ENCODE measurements around the gene TCP10L.
"Not testable (repeated sequence)": the region's sequence is repeated elsewhere in the genome, so short reads cannot be mapped to it uniquely, and the experiment has no call there.

Gene TCP10L

GRCh38 chr21:32612999-32613337 lies 27.6 kb upstream of the TCP10L start:
- 12% methylated on average over 13 of the region's 15 CpGs for WGBS
- H3K4me2 ChIP-seq (ENCODE audit: low read length, poor library complexity, severe bottlenecking) = peak overlapping the region; percentile 83
- peak overlapping the region; percentile 60 for H2BK15ac ChIP-seq (ENCODE audit: low read depth, poor library complexity, severe bottlenecking)
- peak overlapping the region; percentile 91 for H2BK5ac ChIP-seq (ENCODE audit: low read depth, low read length, poor library complexity, severe bottlenecking)
- peaks cover 9% of the 10 kb centered on the region for H3K4me1 ChIP-seq (ENCODE audit: control insufficient read depth, insufficient read depth, low read depth, low read length)
- peak overlapping the region in 1 of 2 experiments; percentile 82 for H3K4ac ChIP-seq (ENCODE audit: low read depth in 1 of 2, low read length in 2 of 2)
- H3K9ac ChIP-seq (ENCODE audit: low read length) = peak overlapping the region; percentile 99
- H3K18ac ChIP-seq (ENCODE audit: low read depth in 1 of 2, low read length in 2 of 2) = peak overlapping the region; percentile 85 to 98
- peaks cover 5 to 18% of the 10 kb centered on the region in 2 experiments for H3K36me3 ChIP-seq (ENCODE audit: control insufficient read depth in 1 of 2, insufficient read depth in 2 of 2, low read depth in 1 of 2, low read length in 2 of 2)
- peak overlapping the region; percentile 19 for H2BK120ac ChIP-seq (ENCODE audit: low read depth, low read length)
- H2AFZ ChIP-seq (ENCODE audit: low read depth, low read length) = peak overlapping the region; percentile 100
- no peaks in the 10 kb centered on the region for H3K27me3 ChIP-seq (ENCODE audit: control insufficient read depth in 1 of 2, insufficient read depth in 1 of 2, low read length in 2 of 2)
- peak overlapping the region in 1 of 2 experiments; percentile 60 for H3K14ac ChIP-seq (ENCODE audit: low read length in 2 of 2)
- H2AK5ac ChIP-seq (ENCODE audit: low read length, severe bottlenecking) = no peak overlapping the region
- peak overlapping the region; percentile 9 for H4K91ac ChIP-seq (ENCODE audit: low read length)
- H4K8ac ChIP-seq (ENCODE audit: low read length) = peak overlapping the region; percentile 79
- peak overlapping the region; percentile 98 for H3K27ac ChIP-seq (ENCODE audit: low read length, poor library complexity, severe bottlenecking)
- peak overlapping the region; percentile 94 to 95 for H3K4me3 ChIP-seq (ENCODE audit: insufficient read depth in 1 of 2, low read depth in 1 of 2, low read length in 2 of 2)
- peak overlapping the region in 1 of 2 experiments; percentile 37 for H2BK12ac ChIP-seq (ENCODE audit: low read length in 2 of 2)
- peaks cover 5% of the 10 kb centered on the region for H3K79me1 ChIP-seq (replicated peaks; ENCODE audit: low read length, poor library complexity, severe bottlenecking)
- no peaks in the 10 kb centered on the region for H3K9me3 ChIP-seq (ENCODE audit: control insufficient read depth, low read length)
- no peak for DNase-seq
- H3K23ac ChIP-seq (ENCODE audit: low read length in 2 of 2) = no peak overlapping the region

DNA sequence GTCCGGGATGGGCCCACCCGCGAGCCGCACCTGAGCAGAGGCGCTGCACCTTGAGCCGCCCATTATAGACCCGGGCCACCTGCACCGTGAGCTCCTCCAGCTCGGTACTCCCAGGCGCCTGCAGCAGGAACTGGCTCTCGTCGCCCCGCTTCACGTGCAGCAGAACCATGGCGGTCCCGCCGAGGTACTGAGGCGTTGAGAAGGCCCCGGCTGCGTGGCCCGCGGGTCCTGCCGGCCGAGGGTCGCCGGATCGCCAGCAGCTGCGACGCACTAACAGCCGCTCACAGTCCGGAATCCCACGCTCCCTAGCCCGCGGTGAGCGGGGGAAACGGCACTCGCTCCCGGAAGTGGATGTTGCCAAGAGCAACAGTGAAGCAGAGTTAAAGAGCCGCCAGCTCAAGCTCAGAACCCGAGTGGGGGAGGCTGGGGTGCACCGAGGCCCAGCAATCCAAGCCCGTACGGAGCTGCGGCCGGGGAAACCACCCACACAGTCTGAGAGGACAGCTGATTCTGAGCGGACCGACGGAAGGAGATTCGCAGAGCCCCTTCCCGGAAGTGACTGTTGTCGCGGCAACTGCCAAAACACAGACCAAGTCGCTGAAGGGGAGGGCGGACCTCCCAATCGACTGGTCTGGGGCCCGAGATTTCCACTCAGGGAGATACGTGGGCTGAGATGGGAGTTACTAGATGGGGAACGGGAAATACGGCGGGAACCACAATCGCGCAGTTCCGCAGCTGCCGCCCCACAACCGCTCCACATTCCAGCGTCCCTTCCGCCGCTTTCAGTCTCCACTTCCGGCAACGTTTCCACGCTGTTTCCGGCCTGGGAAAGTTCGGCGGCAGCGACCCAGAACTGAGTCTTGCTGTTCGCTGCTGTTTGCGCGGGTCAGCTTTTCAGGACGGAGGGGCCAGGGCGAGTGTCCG lies 27.0 kb upstream of the TCP10L start, which contains the start of gene CFAP298:
CFAP298 (minus strand) TSS at position 303 of the 924 bp plus-strand sequence; CDS start at position 169, 134 bp downstream.
- Histone ChIP-seq H2AFZ (ENCODE audit: low read depth, low read length) (peak within 1 kb of the TSS; percentile 100), H3K9me3 (ENCODE audit: control insufficient read depth, low read length) (no peaks in the 10 kb centered on the region), H3K14ac (ENCODE audit: low read length in 2 of 2) (peak within 1 kb of the TSS in 1 of 2 experiments; percentile 60), H3K4me2 (ENCODE audit: low read length, poor library complexity, severe bottlenecking) (peak within 1 kb of the TSS; percentile 83), H2BK5ac (ENCODE audit: low read depth, low read length, poor library complexity, severe bottlenecking) (peak within 1 kb of the TSS; percentile 91), H4K91ac (ENCODE audit: low read length) (peak within 1 kb of the TSS; percentile 9), H2BK12ac (ENCODE audit: low read length in 2 of 2) (peak within 1 kb of the TSS in 1 of 2 experiments; percentile 37), H2BK15ac (ENCODE audit: low read depth, poor library complexity, severe bottlenecking) (peak within 1 kb of the TSS; percentile 60), H2AK5ac (ENCODE audit: low read length, severe bottlenecking) (no peak within 1 kb of the TSS), H3K36me3 (ENCODE audit: control insufficient read depth in 1 of 2, insufficient read depth in 2 of 2, low read depth in 1 of 2, low read length in 2 of 2) (peaks cover 9 to 23% of the 10 kb centered on the region in 2 experiments), H3K79me1 (replicated peaks; ENCODE audit: low read length, poor library complexity, severe bottlenecking) (peaks cover 9% of the 10 kb centered on the region), H4K8ac (ENCODE audit: low read length) (peak within 1 kb of the TSS; percentile 79), H3K9ac (ENCODE audit: low read length) (peak within 1 kb of the TSS; percentile 99), H2BK120ac (ENCODE audit: low read depth, low read length) (peak within 1 kb of the TSS; percentile 71), H3K27me3 (ENCODE audit: control insufficient read depth in 1 of 2, insufficient read depth in 1 of 2, low read length in 2 of 2) (no peaks in the 10 kb centered on the region), H3K4me3 (ENCODE audit: insufficient read depth in 1 of 2, low read depth in 1 of 2, low read length in 2 of 2) (peak within 1 kb of the TSS; percentile 94 to 95), H3K27ac (ENCODE audit: low read length, poor library complexity, severe bottlenecking) (peak within 1 kb of the TSS; percentile 98), H3K23ac (ENCODE audit: low read length in 2 of 2) (peak within 1 kb of the TSS in 1 of 2 experiments; percentile 80), H3K4ac (ENCODE audit: low read depth in 1 of 2, low read length in 2 of 2) (peak within 1 kb of the TSS in 1 of 2 experiments; percentile 87), H3K4me1 (ENCODE audit: control insufficient read depth, insufficient read depth, low read depth, low read length) (peaks cover 9% of the 10 kb centered on the region), H3K18ac (ENCODE audit: low read depth in 1 of 2, low read length in 2 of 2) (peak within 1 kb of the TSS; percentile 85 to 98)
- under 1% methylated on average over 80 of the region's 81 CpGs for WGBS
- DNase-seq = peak; percentile 98

GRCh38 chr21:32611471-32611997 lies 26.2 kb upstream of the TCP10L start:
- H4K8ac ChIP-seq (ENCODE audit: low read length) = no peak overlapping the region

GRCh38 chr21:32610940-32611339 lies 25.6 kb upstream of the TCP10L start:
- H4K91ac ChIP-seq (ENCODE audit: low read length); H3K14ac ChIP-seq (ENCODE audit: low read length in 2 of 2); H2BK15ac ChIP-seq (ENCODE audit: low read depth, poor library complexity, severe bottlenecking); DNase-seq; H3K4me1 ChIP-seq (ENCODE audit: control insufficient read depth, insufficient read depth, low read depth, low read length); H2AK5ac ChIP-seq (ENCODE audit: low read length, severe bottlenecking); H3K27me3 ChIP-seq (ENCODE audit: control insufficient read depth in 1 of 2, insufficient read depth in 1 of 2, low read length in 2 of 2); H3K9me3 ChIP-seq (ENCODE audit: control insufficient read depth, low read length); H3K4ac ChIP-seq (ENCODE audit: low read depth in 1 of 2, low read length in 2 of 2); H3K23ac ChIP-seq (ENCODE audit: low read length in 2 of 2); H2BK5ac ChIP-seq (ENCODE audit: low read depth, low read length, poor library complexity, severe bottlenecking); H2BK120ac ChIP-seq (ENCODE audit: low read depth, low read length); H3K27ac ChIP-seq (ENCODE audit: low read length, poor library complexity, severe bottlenecking); H4K8ac ChIP-seq (ENCODE audit: low read length); H2BK12ac ChIP-seq (ENCODE audit: low read length in 2 of 2); H2AFZ ChIP-seq (ENCODE audit: low read depth, low read length); H3K18ac ChIP-seq (ENCODE audit: low read depth in 1 of 2, low read length in 2 of 2): not testable (repeated sequence)
- Histone ChIP-seq H3K4me2 (ENCODE audit: low read length, poor library complexity, severe bottlenecking) (peak overlapping the region; percentile 53), H3K36me3 (ENCODE audit: control insufficient read depth in 1 of 2, insufficient read depth in 2 of 2, low read depth in 1 of 2, low read length in 2 of 2) (peaks cover 14 to 35% of the 10 kb centered on the region in 2 experiments), H3K79me1 (replicated peaks; ENCODE audit: low read length, poor library complexity, severe bottlenecking) (peaks cover 14% of the 10 kb centered on the region), H3K9ac (ENCODE audit: low read length) (peak overlapping the region; percentile 55), H3K4me3 (ENCODE audit: insufficient read depth in 1 of 2, low read depth in 1 of 2, low read length in 2 of 2) (peak overlapping the region; percentile 42 to 63)
- 85% methylated on average over 13 of the region's 17 CpGs for WGBS

More at GRCh38 chr21:32611471-32611997, 26.2 kb upstream of the TCP10L start:
- H3K36me3 ChIP-seq (ENCODE audit: control insufficient read depth in 1 of 2, insufficient read depth in 2 of 2, low read depth in 1 of 2, low read length in 2 of 2) = peaks cover 9 to 29% of the 10 kb centered on the region in 2 experiments
- H2BK5ac ChIP-seq (ENCODE audit: low read depth, low read length, poor library complexity, severe bottlenecking) = no peak overlapping the region
- H2AK5ac ChIP-seq (ENCODE audit: low read length, severe bottlenecking) = no peak overlapping the region
- H3K4ac ChIP-seq (ENCODE audit: low read depth in 1 of 2, low read length in 2 of 2) = peak overlapping the region in 1 of 2 experiments; percentile 86
- peak overlapping the region; percentile 94 to 95 for H3K4me3 ChIP-seq (ENCODE audit: insufficient read depth in 1 of 2, low read depth in 1 of 2, low read length in 2 of 2)
- no peak overlapping the region for H4K91ac ChIP-seq (ENCODE audit: low read length)
- H3K27ac ChIP-seq (ENCODE audit: low read length, poor library complexity, severe bottlenecking) = peak overlapping the region; percentile 31
- H3K27me3 ChIP-seq (ENCODE audit: control insufficient read depth in 1 of 2, insufficient read depth in 1 of 2, low read length in 2 of 2) = no peaks in the 10 kb centered on the region
- H2AFZ ChIP-seq (ENCODE audit: low read depth, low read length) = peak overlapping the region; percentile 100
- peak overlapping the region in 1 of 2 experiments; percentile 48 for H3K18ac ChIP-seq (ENCODE audit: low read depth in 1 of 2, low read length in 2 of 2)
- DNase-seq = peak; percentile 59
- H2BK120ac ChIP-seq (ENCODE audit: low read depth, low read length) = no peak overlapping the region
- H3K14ac ChIP-seq (ENCODE audit: low read length in 2 of 2) = no peak overlapping the region
- H3K4me1 ChIP-seq (ENCODE audit: control insufficient read depth, insufficient read depth, low read depth, low read length) = peaks cover 9% of the 10 kb centered on the region
- H3K79me1 ChIP-seq (replicated peaks; ENCODE audit: low read length, poor library complexity, severe bottlenecking) = peaks cover 9% of the 10 kb centered on the region
- no peak overlapping the region for H2BK12ac ChIP-seq (ENCODE audit: low read length in 2 of 2)
- peak overlapping the region in 1 of 2 experiments; percentile 80 for H3K23ac ChIP-seq (ENCODE audit: low read length in 2 of 2)
- no peaks in the 10 kb centered on the region for H3K9me3 ChIP-seq (ENCODE audit: control insufficient read depth, low read length)
- no peak overlapping the region for H2BK15ac ChIP-seq (ENCODE audit: low read depth, poor library complexity, severe bottlenecking)
- H3K4me2 ChIP-seq (ENCODE audit: low read length, poor library complexity, severe bottlenecking) = peak overlapping the region; percentile 83
- WGBS = under 1% methylated on average over 28 of the region's 28 CpGs
- H3K9ac ChIP-seq (ENCODE audit: low read length) = peak overlapping the region; percentile 99
